22Rv1 (cell line): Measurements from ENCODE around the gene MVK.

ENCODE experiments used
- H3K27ac ChIP-seq: fragments of 450-650 bp; 2 replicates; pipeline ENCODE4 v1.5.1; 2017
- CTCF ChIP-seq: fragments of 450-650 bp; IDR thresholded peaks from 2 replicates; pipeline ENCODE4 v1.5.1; 2017; ENCODE audit warnings: mild to moderate bottlenecking
- ZFX ChIP-seq: fragments of 450-650 bp; IDR thresholded peaks from 2 replicates; pipeline ENCODE4 v1.6.1; 2017; ENCODE audit warnings: antibody characterized with exemption, borderline replicate concordance

The MVK gene

GRCh38 chr12:109547286-109547685 lies 26.3 kb upstream of the MVK start:
- no peak overlapping the region for H3K27ac ChIP-seq
- TF ChIP-seq ZFX = no peak
- no peak for TF ChIP-seq CTCF

GRCh38 chr12:109548258-109548657 lies 25.3 kb upstream of the MVK start:
- no peak overlapping the region for H3K27ac ChIP-seq
- TF ChIP-seq ZFX (no peak), CTCF (no peak)

GRCh38 chr12:109549613-109550270 lies 23.9 kb upstream of the MVK start:
- no peak overlapping the region for H3K27ac ChIP-seq
- no peak for TF ChIP-seq CTCF
- no peak for TF ChIP-seq ZFX

GRCh38 chr12:109550281-109550680 lies 23.3 kb upstream of the MVK start:
- H3K27ac ChIP-seq = no peak overlapping the region

GRCh38 chr12:109551108-109551507 lies 22.5 kb upstream of the MVK start:
- no peak overlapping the region for H3K27ac ChIP-seq
- TF ChIP-seq CTCF = no peak
- TF ChIP-seq ZFX = no peak

More at GRCh38 chr12:109550281-109550680, 23.3 kb upstream of the MVK start:
- TF ChIP-seq CTCF (no peak), ZFX (no peak)

GRCh38 chr12:109552971-109553370 lies 20.6 kb upstream of the MVK start:
- H3K27ac ChIP-seq = no peak overlapping the region
- TF ChIP-seq CTCF (no peak), ZFX (no peak)

- no peak overlapping the region for H3K27ac ChIP-seq
- TF ChIP-seq ZFX = no peak
- no peak for TF ChIP-seq CTCF
Observed at GRCh38 chr12:109553483-109553882, 20.1 kb upstream of the MVK start.
